Cardiac septum (tissue), 1 donor: ENCODE data around the gene GGTA1. TPM values are rescaled to one million over a fixed set of nuclear protein-coding genes. Genes with fewer than 3 reads are reported as not detected.

Source experiments
- DNase-seq: peaks from one replicate; pipeline ENCODE4 v3.0.0-alpha.2; 2020; ENCODE audit warnings: low spot score
- intact Hi-C: fragments of 100-400 bp; cut with DNase I; formaldehyde crosslinking; loops from one replicate; pipeline ENCODE4 v1.14.0; 2022
- total RNA-seq: library from RNA; stranded (reverse); fragmentation: NEBNext Ultra II Directional; extraction: Animal tissue kit (Norgen Biotek cat#: 25700); gene quantifications from one replicate; pipeline ENCODE4 v1.2.1, GENCODE V29; 2021
- donor health status: DM: no; HTN: no; CAD: no.

Gene GGTA1
- total RNA-seq, 1 donor from 2014 or later, result 8.8 TPM

- no peak for DNase-seq
- intact Hi-C loops, result no loop called here
Measured at GRCh38 chr9:121505903-121506735, 6.5 kb upstream of the GGTA1 start.

- DNase-seq, result no peak
- intact Hi-C loops, result no loop called here
Measured at GRCh38 chr9:121503444-121503843, 3.8 kb upstream of the GGTA1 start.

- DNase-seq, result no peak
- intact Hi-C loops, result no loop called here
Measured at GRCh38 chr9:121500165-121500478, 478 bp upstream of the GGTA1 start.

GRCh38 chr9:121499177-121499426 is 542 bp downstream of the GGTA1 start:
- intact Hi-C loops, result loop anchor here (2.0 to 10.0 kb wide), 2 partner anchors 36 to 54 kb away; no protein-coding TSS in a partner anchor
- DNase-seq, result no peak

GRCh38 chr9:121498487-121499176 is 1.0 kb downstream of the GGTA1 start:
- intact Hi-C loops, result loop anchor here (2.0 to 10.0 kb wide), 2 partner anchors 36 to 54 kb away; no protein-coding TSS in a partner anchor
- no peak for DNase-seq

- intact Hi-C loops, result loop anchor here (2.0 to 10.0 kb wide), 2 partner anchors 35 to 53 kb away; no protein-coding TSS in a partner anchor
- DNase-seq, result no peak
Measured at GRCh38 chr9:121498150-121498486, 1.5 kb downstream of the GGTA1 start.

GRCh38 chr9:121495976-121496375 is 3.7 kb downstream of the GGTA1 start:
- intact Hi-C loops, result loop anchor here (10.0 kb wide), 1 partner anchor 51 kb away; no protein-coding TSS in a partner anchor
- DNase-seq, result no peak

GRCh38 chr9:121494192-121494591 is 5.5 kb downstream of the GGTA1 start:
- no peak for DNase-seq
- intact Hi-C loops, result loop anchor here (10.0 kb wide), 1 partner anchor 49 kb away; no protein-coding TSS in a partner anchor

GRCh38 chr9:121491111-121491510 is 8.5 kb downstream of the GGTA1 start:
- DNase-seq, result no peak
- intact Hi-C loops, result loop anchor here (10.0 kb wide), 1 partner anchor 46 kb away; no protein-coding TSS in a partner anchor

GRCh38 chr9:121489344-121489743 is 10.3 kb downstream of the GGTA1 start:
- intact Hi-C loops, result no loop called here
- no peak for DNase-seq

- intact Hi-C loops, result no loop called here
Measured at GRCh38 chr9:121486043-121486442, 13.6 kb downstream of the GGTA1 start.

GRCh38 chr9:121485623-121486022 is 14.0 kb downstream of the GGTA1 start:
- DNase-seq, result no peak
- intact Hi-C loops, result no loop called here

More at GRCh38 chr9:121486043-121486442, 13.6 kb downstream of the GGTA1 start:
- no peak for DNase-seq

- no peak for DNase-seq
- intact Hi-C loops, result no loop called here
Measured at GRCh38 chr9:121484651-121485446, 14.8 kb downstream of the GGTA1 start.

- no peak for DNase-seq
- intact Hi-C loops, result no loop called here
Measured at GRCh38 chr9:121483473-121484031, 16.1 kb downstream of the GGTA1 start.

- no peak for DNase-seq
- intact Hi-C loops, result no loop called here
Measured at GRCh38 chr9:121483049-121483448, 16.6 kb downstream of the GGTA1 start.

- intact Hi-C loops, result no loop called here
- no peak for DNase-seq
Measured at GRCh38 chr9:121478816-121479676, 20.6 kb downstream of the GGTA1 start.

- no peak for DNase-seq
- intact Hi-C loops, result no loop called here
Measured at GRCh38 chr9:121476156-121476555, 23.5 kb downstream of the GGTA1 start.

- no peak for DNase-seq
Measured at GRCh38 chr9:121474231-121474947, 25.3 kb downstream of the GGTA1 start.

More at GRCh38 chr9:121474231-121474947, 25.3 kb downstream of the GGTA1 start:
- intact Hi-C loops, result no loop called here
